HepG2 (cell line): ENCODE measurements around the gene IRF1. TPM values are rescaled to one million over a fixed set of nuclear protein-coding genes. Genes with fewer than 3 reads are reported as not detected.

Source experiments
- ATAC-seq: fragments of 200-7000 bp; cut with Tn5 transposase; 3 replicates; pipeline ENCODE4 v1.9.1; 2020; ENCODE audit warnings: mild to moderate bottlenecking, moderate library complexity
- BruUV-seq: library from RNA; stranded (reverse); fragments of 400-500 nt; replicated peaks from 2 replicates; lab custom pipeline; 2021; lab: Mats Ljungman, UMichigan
- CTCF ChIA-PET: fragments of 300-600 bp; formaldehyde crosslinking; extraction: SDS; loops from one replicate; lab custom pipeline; 2021; ENCODE audit warnings: low total read pairs, inconsistent platforms, low intra/inter-chr PET ratio; lab: Yijun Ruan, JAX
- POLR2A ChIA-PET: fragments of 350-600 bp; sonication (Branson Sonifier 250); formaldehyde crosslinking; loops from one replicate; lab custom pipeline; 2020; ENCODE audit warnings: antibody characterized with exemption, inconsistent platforms; lab: Yijun Ruan, JAX
- DNase-seq: peaks from one replicate; pipeline ENCODE4 v3.0.0-alpha.2; 2015; ENCODE audit warnings: low spot score
- FAIRE-seq: peaks from 3 replicates; lab custom pipeline; 2011; peaks lifted over from hg19 to GRCh38; lab: Jason Lieb, UNC
- H2AFZ ChIP-seq: one replicate; pipeline ENCODE4 v1.6.1; 2011; ENCODE audit warnings: low read length, inconsistent platforms
- H3K27ac ChIP-seq: fragments of 300-600 bp; 3 replicates; pipeline ENCODE4 v1.8.0; 2011; ENCODE audit warnings: mixed run types, mild to moderate bottlenecking, mixed read lengths, low read length, inconsistent platforms; ENCODE audit not compliant: insufficient read depth; ENCODE audit errors: extremely low read length
- H3K27me3 ChIP-seq, 2 experiments: fragments of 200-600 bp in 1 of 2; 2 replicates in 1 of 2; 3 replicates in 1 of 2; pipeline versions ENCODE4 v1.6.0 to v1.8.0; 2011; ENCODE audit warnings: low read length in 2 of 2, mild to moderate bottlenecking in 2 of 2, moderate library complexity in 2 of 2, inconsistent platforms in 1 of 2; ENCODE audit not compliant: insufficient read depth in 2 of 2, control insufficient read depth in 1 of 2
- H3K36me3 ChIP-seq, 2 experiments: fragments of 200-600 bp in 1 of 2; replicated peaks in 1 of 2; 2 replicates in 1 of 2; 3 replicates in 1 of 2; pipeline versions ENCODE4 v1.5.1 to v1.8.0; 2011; ENCODE audit warnings: low read length in 2 of 2, inconsistent platforms in 1 of 2; ENCODE audit not compliant: insufficient read depth in 2 of 2, control insufficient read depth in 1 of 2
- H3K4me1 ChIP-seq: 2 replicates; pipeline ENCODE4 v1.5.1; 2012; ENCODE audit warnings: low read length, inconsistent platforms; ENCODE audit not compliant: insufficient read depth
- H3K4me2 ChIP-seq: 2 replicates; pipeline ENCODE4 v1.6.0; 2011; ENCODE audit warnings: low read depth, low read length, inconsistent platforms
- H3K4me3 ChIP-seq, 3 experiments: fragments of 200-600 bp in 1 of 3; sonication (generic), shearing (Covaris generic) in 1 of 3; replicated peaks in 1 of 3; 2 replicates each; pipeline ENCODE4 v1.5.1; 2011 to 2016; ENCODE audit warnings: low read length in 3 of 3, inconsistent platforms in 2 of 3, low read depth in 2 of 3, mild to moderate bottlenecking in 2 of 3, control low read depth in 1 of 3, mixed read lengths in 1 of 3; ENCODE audit not compliant: insufficient read depth in 1 of 3
- H3K79me2 ChIP-seq: one replicate; pipeline ENCODE4 v1.6.1; 2011; ENCODE audit warnings: low read length, inconsistent platforms; ENCODE audit not compliant: insufficient read depth
- H3K9ac ChIP-seq: 2 replicates; pipeline ENCODE4 v1.6.0; 2011; ENCODE audit warnings: mild to moderate bottlenecking, low read depth, low read length, inconsistent platforms; ENCODE audit not compliant: insufficient read depth
- H3K9me3 ChIP-seq: 2 replicates; pipeline ENCODE4 v1.5.1; 2012; ENCODE audit warnings: mild to moderate bottlenecking, low read length
- H4K20me1 ChIP-seq: 2 replicates; pipeline ENCODE4 v1.6.0; 2011; ENCODE audit warnings: inconsistent platforms, mild to moderate bottlenecking, low read length, moderate library complexity; ENCODE audit not compliant: insufficient read depth
- ATAD3A ChIP-seq: sonication (generic); formaldehyde crosslinking; IDR thresholded peaks from 2 replicates; pipeline ENCODE4 v1.4.0; 2020; ENCODE audit warnings: missing genetic modification reagents
- ATF4 ChIP-seq, 2 experiments: fragments of 450-650 bp in 1 of 2; sonication (generic) in 1 of 2; formaldehyde crosslinking; IDR thresholded peaks; 2 replicates each; pipeline versions ENCODE4 v1.5.0 to v1.8.0; 2020 to 2022; ENCODE audit warnings: mild to moderate bottlenecking in 1 of 2, missing genetic modification reagents in 1 of 2
- KDM5B ChIP-seq: sonication (generic); formaldehyde crosslinking; IDR thresholded peaks from 2 replicates; pipeline ENCODE4 v1.4.0; 2020; ENCODE audit warnings: missing genetic modification reagents, mild to moderate bottlenecking, borderline replicate concordance
- MED1 ChIP-seq: sonication (generic); formaldehyde crosslinking; IDR thresholded peaks from 2 replicates; pipeline ENCODE4 v1.4.0; 2020; ENCODE audit warnings: missing genetic modification reagents
- MTERF4 ChIP-seq: sonication (generic); formaldehyde crosslinking; IDR thresholded peaks from 2 replicates; pipeline ENCODE4 v1.8.0; 2023; ENCODE audit warnings: mild to moderate bottlenecking, missing genetic modification reagents
- PLRG1 ChIP-seq: fragments of 450-650 bp; conservative IDR thresholded peaks from 2 replicates; pipeline ENCODE4 v1.6.1; 2016
- SNAPC5 ChIP-seq: sonication (generic); formaldehyde crosslinking; IDR thresholded peaks from 2 replicates; pipeline ENCODE4 v1.8.1; 2023; ENCODE audit warnings: mild to moderate bottlenecking, missing genetic modification reagents, borderline replicate concordance
- U2AF2 ChIP-seq: fragments of 200-400 bp; formaldehyde crosslinking; IDR thresholded peaks from 2 replicates; pipeline ENCODE4 v1.6.1; 2017; ENCODE audit warnings: low read depth, mild to moderate bottlenecking, low read length
- ZBTB39 ChIP-seq: sonication (generic); formaldehyde crosslinking; IDR thresholded peaks from 2 replicates; pipeline ENCODE4 v1.5.0; 2020; ENCODE audit warnings: missing genetic modification reagents
- ZNF329 ChIP-seq: sonication (generic); formaldehyde crosslinking; IDR thresholded peaks from 2 replicates; pipeline ENCODE4 v1.9.0; 2021; ENCODE audit warnings: low read depth, mild to moderate bottlenecking, missing genetic modification reagents
- ZNF337 ChIP-seq: sonication (generic); formaldehyde crosslinking; IDR thresholded peaks from 2 replicates; pipeline ENCODE4 v1.5.1; 2020; ENCODE audit warnings: missing genetic modification reagents, low read depth, mild to moderate bottlenecking, borderline replicate concordance
- ZNF607 ChIP-seq: sonication (generic); formaldehyde crosslinking; IDR thresholded peaks from 2 replicates; pipeline ENCODE4 v1.5.1; 2020; ENCODE audit warnings: missing genetic modification reagents, mild to moderate bottlenecking, borderline replicate concordance
- ZNF615 ChIP-seq: sonication (generic); formaldehyde crosslinking; IDR thresholded peaks from 2 replicates; pipeline ENCODE4 v1.5.0; 2020; ENCODE audit warnings: mild to moderate bottlenecking, missing genetic modification reagents, borderline replicate concordance
- WGBS: methylation state at CpG from one replicate; pipeline ENCODE4 v1.1.6; 2017; ENCODE audit warnings: low lambda C conversion rate; 5-methylcytosine and 5-hydroxymethylcytosine counted together
- in situ Hi-C: cut with HindIII; loops from 2 replicates; pipeline ENCODE4 v1.10.0; 2017; ENCODE audit warnings: low pct_unique_long_range_greater_than_20kb; ENCODE audit not compliant: extremely low pct_ligation_motif_present
- intact Hi-C: fragments of 100-400 bp; cut with micrococcal nuclease; formaldehyde crosslinking; loops from one replicate; pipeline ENCODE4 v1.10.0; 2022; ENCODE audit not compliant: unreplicated experiment
- polyA plus RNA-seq, 8 experiments: library from polyadenylated mRNA; depleted of rRNA in 3 of 8; stranded (reverse) in 7 of 8; unstranded in 1 of 8; fragments of >200 nt; fragmentation: Illumina TruSeq in 4 of 8; extraction: Trizol in 4 of 8; gene quantifications; 2 replicates each; pipeline versions ENCODE4 v1.2.1 to v1.2.3, GENCODE V29; 2011 to 2016; ENCODE audit warnings: low read depth in 4 of 8, missing spikeins in 1 of 8, mixed read lengths in 1 of 8; ENCODE audit not compliant: insufficient read depth in 1 of 8
- total RNA-seq, 5 experiments: library from RNA; depleted of rRNA; stranded (reverse); fragments of >200 nt; fragmentation: Illumina TruSeq; extraction: Trizol; gene quantifications; 2 replicates each; pipeline ENCODE4 v1.2.3, GENCODE V29; 2016; ENCODE audit warnings: low read depth in 1 of 5

Gene IRF1
- total and polyA plus RNA-seq, 2 of the 13 experiments (the other 11 are each of a cell fraction or from before 2014, with no cell fraction given) = 4.1 to 8.8 TPM

- no peak for TF ChIP-seq U2AF2
- no peak for TF ChIP-seq ZNF329 (CRISPR knock-in tag)
- TF ChIP-seq PLRG1 = no peak
- no peak for TF ChIP-seq SNAPC5
These were observed 10.1 kb downstream of the IRF1 start (continued) for GRCh38 chr5:132480546-132480892.

GRCh38 chr5:132480042-132480441, 10.5 kb downstream of the IRF1 start:
- in situ Hi-C loops (no loop called here), intact Hi-C loops (no loop called here)
- ATAC-seq (no peak), DNase-seq (no peak), FAIRE-seq (no peak)
- no peaks in the 10 kb centered on the region for H4K20me1 ChIP-seq
- H3K4me3 ChIP-seq = no peak overlapping the region
- no peaks in the 10 kb centered on the region for H3K9me3 ChIP-seq
- no TSS peak for BruUV-seq
- POLR2A ChIA-PET = interaction anchor here (0.8 to 7.9 kb wide), 8 partner anchors 10 to 25 kb away, joined by 3 to 99 read pairs (median 6); partner anchors contain the start of gene IRF1
- H3K9ac ChIP-seq = no peak overlapping the region
- CTCF ChIA-PET = no interaction called here
- H3K4me1 ChIP-seq = peaks cover 51% of the 10 kb centered on the region
- H3K36me3 ChIP-seq = peaks cover 6 to 16% of the 10 kb centered on the region in 2 experiments; a peak in 4 of 5 replicates
- no peak for TF ChIP-seq ZBTB39 (CRISPR knock-in tag)
- no peak for TF ChIP-seq ATF4 (CRISPR knock-in tag; IDR thresholded peaks at IDR 0.05)
- no peak for TF ChIP-seq MTERF4
- no peak for TF ChIP-seq ZNF607 (CRISPR knock-in tag)
- TF ChIP-seq ATAD3A (CRISPR knock-in tag) = no peak
- TF ChIP-seq MED1 (CRISPR knock-in tag) = no peak
- no peak for TF ChIP-seq KDM5B (CRISPR knock-in tag)
- TF ChIP-seq ZNF337 = no peak
- no peak for TF ChIP-seq ZNF615 (CRISPR knock-in tag)
- no peak for TF ChIP-seq PLRG1
- H2AFZ ChIP-seq = no peak overlapping the region
- H3K4me2 ChIP-seq = no peak overlapping the region
- H3K79me2 ChIP-seq = no peaks in the 10 kb centered on the region
- 89% methylated on average over 1 of the region's 1 CpG for WGBS
- H3K27ac ChIP-seq = no peak overlapping the region
- no peaks in the 10 kb centered on the region for H3K27me3 ChIP-seq
